Measurements from ENCODE around the gene SLC25A13. TPM values are rescaled to one million over a fixed set of nuclear protein-coding genes. Genes with fewer than 3 reads are reported as not detected.
"Not testable (repeated sequence)": the region's sequence is repeated elsewhere in the genome, so short reads cannot be mapped to it uniquely, and the experiment has no call there.

Gene SLC25A13
- total RNA-seq, result 66.8 and 92.2 TPM in 2 replicates

- DNase-seq (ENCODE audit: low read depth), result peak; percentile 67
Observed at GRCh38 chr7:96321658-96322372, at the start of gene SLC25A13. SLC25A13 (minus strand) TSS chr7:96322098; CDS start chr7:96321956, 142 bp downstream.

- DNase-seq (ENCODE audit: low read depth), result not testable (repeated sequence)
Observed at GRCh38 chr7:96365916-96366315, 44.0 kb upstream of the SLC25A13 start.

- no peak for DNase-seq (ENCODE audit: low read depth)
Observed at GRCh38 chr7:96361116-96361857, 39.4 kb upstream of the SLC25A13 start.

GRCh38 chr7:96359876-96360275, 38.0 kb upstream of the SLC25A13 start:
- peak; percentile 14 for DNase-seq (ENCODE audit: low read depth)

- not testable (repeated sequence) for DNase-seq (ENCODE audit: low read depth)
Observed at GRCh38 chr7:96358236-96358971, 36.5 kb upstream of the SLC25A13 start.

GRCh38 chr7:96355990-96356506, 34.1 kb upstream of the SLC25A13 start:
- DNase-seq (ENCODE audit: low read depth), result no peak

- DNase-seq (ENCODE audit: low read depth), result no peak
Observed at GRCh38 chr7:96354881-96355280, 33.0 kb upstream of the SLC25A13 start.

- DNase-seq (ENCODE audit: low read depth), result no peak
Observed at GRCh38 chr7:96349572-96349971, 27.7 kb upstream of the SLC25A13 start.

- no peak for DNase-seq (ENCODE audit: low read depth)
Observed at GRCh38 chr7:96347471-96347870, 25.6 kb upstream of the SLC25A13 start.

- DNase-seq (ENCODE audit: low read depth), result no peak
Observed at GRCh38 chr7:96346293-96346953, 24.5 kb upstream of the SLC25A13 start.

- DNase-seq (ENCODE audit: low read depth), result no peak
Observed at GRCh38 chr7:96344236-96344635, 22.3 kb upstream of the SLC25A13 start.

- DNase-seq (ENCODE audit: low read depth), result no peak
Observed at GRCh38 chr7:96342049-96342448, 20.2 kb upstream of the SLC25A13 start.

GRCh38 chr7:96337519-96337918, 15.6 kb upstream of the SLC25A13 start:
- no peak for DNase-seq (ENCODE audit: low read depth)

GRCh38 chr7:96332325-96332724, 10.4 kb upstream of the SLC25A13 start:
- DNase-seq (ENCODE audit: low read depth), result no peak

- DNase-seq (ENCODE audit: low read depth), result no peak
Observed at GRCh38 chr7:96331775-96332174, 9.9 kb upstream of the SLC25A13 start.

- no peak for DNase-seq (ENCODE audit: low read depth)
Observed at GRCh38 chr7:96331233-96331632, 9.3 kb upstream of the SLC25A13 start.

GRCh38 chr7:96330193-96330592, 8.3 kb upstream of the SLC25A13 start:
- DNase-seq (ENCODE audit: low read depth), result no peak

GRCh38 chr7:96329241-96329640, 7.3 kb upstream of the SLC25A13 start:
- no peak for DNase-seq (ENCODE audit: low read depth)

GRCh38 chr7:96328016-96328415, 6.1 kb upstream of the SLC25A13 start:
- DNase-seq (ENCODE audit: low read depth), result peak; percentile 28

- peak; percentile 52 for DNase-seq (ENCODE audit: low read depth)
Observed at GRCh38 chr7:96327429-96327828, 5.5 kb upstream of the SLC25A13 start.

- DNase-seq (ENCODE audit: low read depth), result not testable (repeated sequence)
Observed at GRCh38 chr7:96326752-96327151, 4.9 kb upstream of the SLC25A13 start.

Data from renal cortical epithelial cell (primary cell).